ENCODE data around the gene UCP3.

UCP3 gene

DNA sequence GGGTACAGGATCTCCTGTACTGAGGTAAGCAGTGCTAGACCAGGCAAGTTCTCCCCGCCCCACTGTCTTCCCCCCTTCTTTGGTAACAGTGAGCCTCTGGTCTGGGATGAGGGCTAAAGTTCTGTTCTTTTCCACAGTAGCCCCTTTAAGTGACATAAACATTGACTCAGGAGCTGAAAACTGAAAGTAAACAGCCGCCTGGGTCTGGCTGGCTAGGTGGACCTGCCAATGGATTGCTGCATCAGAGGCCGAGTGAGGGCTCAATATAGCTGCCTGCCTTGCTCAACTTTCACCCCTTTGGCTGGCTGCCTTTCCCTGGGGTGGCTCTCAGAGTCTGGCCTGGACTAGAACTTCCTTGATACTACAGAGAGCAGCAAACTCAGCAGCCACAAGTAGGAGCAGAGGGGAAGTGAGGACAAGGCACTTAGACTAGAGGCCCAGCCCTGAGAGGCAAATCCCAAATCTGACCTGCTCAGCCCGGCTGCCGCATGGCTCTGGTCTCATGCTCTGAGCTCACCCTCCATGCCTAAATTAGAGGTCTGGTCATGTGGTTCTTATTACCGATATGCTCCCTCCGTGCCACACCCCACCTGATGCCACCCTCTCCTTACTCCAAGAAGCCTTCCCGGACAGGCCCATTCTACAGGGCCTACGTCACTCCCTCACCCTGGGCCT lies 9.6 kb upstream of the UCP3 start:
- no peak for DNase-seq
- Histone ChIP-seq H3K27ac (ENCODE audit: insufficient read depth, low read length, poor library complexity, severe bottlenecking) (no peak overlapping the region), H3K4me1 (ENCODE audit: control insufficient read depth, insufficient read depth, low read length, poor library complexity, severe bottlenecking) (peaks cover 56% of the 10 kb centered on the region), H3K27me3 (replicated peaks; ENCODE audit: control insufficient read depth, insufficient read depth, low read length, poor library complexity, severe bottlenecking) (no peaks in the 10 kb centered on the region), H3K9me3 (ENCODE audit: control insufficient read depth, low read length) (no peaks in the 10 kb centered on the region), H3K4me3 (ENCODE audit: insufficient read depth, low read depth, low read length, poor library complexity, severe bottlenecking) (no peak overlapping the region), H3K36me3 (ENCODE audit: control insufficient read depth, insufficient read depth, low read length) (no peaks in the 10 kb centered on the region)

DNA sequence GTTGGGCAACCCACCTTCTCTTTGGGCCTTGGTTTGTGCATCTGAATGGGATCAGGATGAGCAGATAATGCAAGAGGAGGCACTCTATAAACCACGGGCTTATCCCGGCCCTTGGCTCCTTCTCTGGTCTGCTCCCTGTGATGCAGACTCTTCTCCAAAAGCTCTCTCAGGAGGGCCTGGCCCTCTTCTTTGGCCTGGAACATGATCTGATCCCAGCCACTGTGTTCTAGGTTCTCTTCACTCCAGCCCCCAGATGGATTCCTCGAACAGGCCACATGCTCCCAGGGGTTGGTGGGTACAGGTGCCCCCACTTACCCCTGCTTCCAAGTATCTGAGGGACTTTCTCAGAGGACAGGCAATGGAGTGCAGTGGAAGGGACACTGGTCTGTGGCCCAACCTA lies 8.7 kb upstream of the UCP3 start:
- no peak for DNase-seq
- no peaks in the 10 kb centered on the region for H3K9me3 ChIP-seq (ENCODE audit: control insufficient read depth, low read length)
- no peaks in the 10 kb centered on the region for H3K36me3 ChIP-seq (ENCODE audit: control insufficient read depth, insufficient read depth, low read length)
- H3K27me3 ChIP-seq (replicated peaks; ENCODE audit: control insufficient read depth, insufficient read depth, low read length, poor library complexity, severe bottlenecking) = no peaks in the 10 kb centered on the region
- no peak overlapping the region for H3K27ac ChIP-seq (ENCODE audit: insufficient read depth, low read length, poor library complexity, severe bottlenecking)
- peaks cover 64% of the 10 kb centered on the region for H3K4me1 ChIP-seq (ENCODE audit: control insufficient read depth, insufficient read depth, low read length, poor library complexity, severe bottlenecking)
- no peak overlapping the region for H3K4me3 ChIP-seq (ENCODE audit: insufficient read depth, low read depth, low read length, poor library complexity, severe bottlenecking)

DNA sequence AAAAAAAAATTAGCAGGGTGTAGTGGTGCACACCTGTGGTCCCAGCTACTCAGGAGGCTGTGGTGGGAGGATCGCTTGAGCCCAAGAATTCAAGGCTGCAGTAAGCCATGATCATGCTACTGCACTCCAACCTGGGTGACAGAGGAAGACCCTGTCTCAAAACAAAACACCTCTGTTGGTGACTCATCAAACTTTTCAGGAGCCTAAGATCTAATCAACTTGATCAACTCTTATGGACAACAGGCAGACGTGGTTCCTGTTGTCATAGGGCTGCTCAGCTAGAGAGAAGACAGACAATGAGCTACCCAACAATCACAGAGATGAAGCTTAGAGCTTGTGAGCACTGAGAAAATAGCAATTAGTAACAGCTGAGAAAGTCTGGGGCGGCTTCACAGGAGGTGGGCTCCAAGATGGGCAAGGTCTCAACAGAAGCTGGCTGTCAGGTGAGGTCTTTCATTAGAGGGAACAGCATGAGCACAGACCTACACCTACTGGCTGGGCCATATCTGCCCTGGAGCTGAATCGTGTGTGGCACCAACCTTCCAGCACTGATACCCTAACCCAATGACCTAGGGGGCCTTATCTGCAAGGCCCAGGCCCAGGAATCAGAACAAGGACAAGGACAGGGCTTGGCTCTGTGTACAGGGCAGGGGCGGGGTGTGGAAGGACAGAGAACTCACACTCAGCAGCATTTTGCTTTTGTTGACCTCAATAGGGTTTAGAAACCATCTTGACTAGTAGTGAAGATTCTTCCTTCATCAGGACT lies 7.2 kb upstream of the UCP3 start:
- DNase-seq = no peak
- H3K9me3 ChIP-seq (ENCODE audit: control insufficient read depth, low read length) = no peaks in the 10 kb centered on the region
- H3K27me3 ChIP-seq (replicated peaks; ENCODE audit: control insufficient read depth, insufficient read depth, low read length, poor library complexity, severe bottlenecking) = no peaks in the 10 kb centered on the region
- H3K27ac ChIP-seq (ENCODE audit: insufficient read depth, low read length, poor library complexity, severe bottlenecking) = peak overlapping the region; percentile 2
- no peak overlapping the region for H3K4me3 ChIP-seq (ENCODE audit: insufficient read depth, low read depth, low read length, poor library complexity, severe bottlenecking)
- H3K4me1 ChIP-seq (ENCODE audit: control insufficient read depth, insufficient read depth, low read length, poor library complexity, severe bottlenecking) = peaks cover 80% of the 10 kb centered on the region
- no peaks in the 10 kb centered on the region for H3K36me3 ChIP-seq (ENCODE audit: control insufficient read depth, insufficient read depth, low read length)

DNA sequence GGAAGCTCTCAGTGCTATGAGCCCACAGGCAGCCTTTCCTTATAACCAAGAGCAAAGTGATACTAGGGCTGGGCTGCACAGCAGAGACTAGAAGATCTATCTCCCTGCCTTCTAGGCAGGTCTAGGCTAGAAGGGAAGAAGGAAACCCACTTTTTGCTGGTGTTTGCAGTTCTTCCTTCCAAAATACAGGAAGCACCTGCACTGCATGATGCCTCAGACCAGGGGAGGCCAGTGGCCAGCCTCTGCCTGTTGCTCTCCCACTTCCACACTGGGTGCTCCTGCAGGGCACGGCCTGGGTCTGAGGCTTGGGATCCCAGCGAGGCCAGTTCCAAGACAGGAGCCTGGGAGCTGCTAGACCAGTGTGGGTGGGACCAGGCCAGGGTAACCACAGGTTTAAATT lies 6.0 kb upstream of the UCP3 start:
- Histone ChIP-seq H3K9me3 (ENCODE audit: control insufficient read depth, low read length) (no peaks in the 10 kb centered on the region), H3K4me3 (ENCODE audit: insufficient read depth, low read depth, low read length, poor library complexity, severe bottlenecking) (no peak overlapping the region), H3K36me3 (ENCODE audit: control insufficient read depth, insufficient read depth, low read length) (no peaks in the 10 kb centered on the region), H3K27me3 (replicated peaks; ENCODE audit: control insufficient read depth, insufficient read depth, low read length, poor library complexity, severe bottlenecking) (no peaks in the 10 kb centered on the region), H3K27ac (ENCODE audit: insufficient read depth, low read length, poor library complexity, severe bottlenecking) (peak overlapping the region; percentile 46), H3K4me1 (ENCODE audit: control insufficient read depth, insufficient read depth, low read length, poor library complexity, severe bottlenecking) (peaks cover 81% of the 10 kb centered on the region)
- DNase-seq = no peak

DNA sequence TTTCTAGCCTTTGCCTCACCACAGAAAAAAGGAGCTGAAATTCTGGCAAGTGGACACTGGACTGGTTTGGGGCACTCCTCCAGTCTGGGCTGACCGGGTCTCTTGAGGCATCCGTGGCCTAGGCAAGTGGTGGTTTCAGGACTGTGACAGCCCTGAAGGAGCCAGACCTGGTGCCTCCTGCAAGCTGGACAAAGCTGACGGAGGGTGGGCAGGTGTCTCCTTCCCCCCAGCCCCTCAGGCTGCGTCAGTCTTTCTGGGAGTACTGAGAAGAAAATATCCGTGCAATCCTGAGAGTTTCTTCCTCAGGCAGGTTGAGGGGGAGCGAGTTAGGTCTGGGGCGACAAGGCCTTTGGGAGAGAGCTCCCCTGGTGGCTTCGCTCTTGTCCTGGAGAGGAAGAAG lies 4.3 kb upstream of the UCP3 start:
- no peaks in the 10 kb centered on the region for H3K9me3 ChIP-seq (ENCODE audit: control insufficient read depth, low read length)
- H3K27me3 ChIP-seq (replicated peaks; ENCODE audit: control insufficient read depth, insufficient read depth, low read length, poor library complexity, severe bottlenecking) = no peaks in the 10 kb centered on the region
- no peaks in the 10 kb centered on the region for H3K36me3 ChIP-seq (ENCODE audit: control insufficient read depth, insufficient read depth, low read length)
- H3K27ac ChIP-seq (ENCODE audit: insufficient read depth, low read length, poor library complexity, severe bottlenecking) = peak overlapping the region; percentile 80
- DNase-seq = no peak
- H3K4me3 ChIP-seq (ENCODE audit: insufficient read depth, low read depth, low read length, poor library complexity, severe bottlenecking) = no peak overlapping the region
- peaks cover 80% of the 10 kb centered on the region for H3K4me1 ChIP-seq (ENCODE audit: control insufficient read depth, insufficient read depth, low read length, poor library complexity, severe bottlenecking)

DNA sequence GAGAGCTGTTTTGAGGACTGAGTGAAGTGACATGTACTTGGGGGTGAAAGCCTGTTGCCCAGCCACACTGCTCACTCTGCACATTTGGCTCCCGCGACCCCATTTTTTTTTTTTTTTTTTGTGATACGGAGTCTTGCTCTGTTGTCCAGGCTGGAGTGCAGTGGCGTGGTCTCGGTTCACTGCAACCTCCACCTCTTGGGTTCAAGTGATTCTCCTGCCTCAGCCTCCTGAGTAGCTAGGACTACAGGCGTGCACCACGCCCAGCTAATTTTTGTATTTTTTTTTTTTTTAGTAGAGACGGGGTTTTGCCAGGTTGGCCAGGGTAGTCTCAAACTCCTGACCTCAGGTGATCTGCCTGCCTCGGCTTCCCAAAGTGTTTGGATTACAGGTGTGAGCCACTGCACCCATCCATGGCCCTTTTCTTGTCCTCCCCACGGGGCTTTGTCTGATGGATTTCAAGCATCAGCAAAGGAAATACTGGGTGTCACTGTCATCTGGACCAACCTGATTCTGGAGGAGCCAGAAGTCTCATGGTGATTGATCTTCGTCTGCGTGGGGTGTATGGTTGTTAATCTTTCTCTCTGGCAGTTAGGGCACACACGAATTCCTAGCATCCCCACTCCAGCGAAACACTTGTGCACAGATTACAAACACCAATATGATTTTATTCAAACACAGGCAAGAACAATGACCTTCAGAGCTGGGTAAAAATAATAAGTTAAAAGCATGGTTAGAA lies 3.4 kb upstream of the UCP3 start:
- no peaks in the 10 kb centered on the region for H3K27me3 ChIP-seq (replicated peaks; ENCODE audit: control insufficient read depth, insufficient read depth, low read length, poor library complexity, severe bottlenecking)
- peaks cover 85% of the 10 kb centered on the region for H3K4me1 ChIP-seq (ENCODE audit: control insufficient read depth, insufficient read depth, low read length, poor library complexity, severe bottlenecking)
- no peaks in the 10 kb centered on the region for H3K9me3 ChIP-seq (ENCODE audit: control insufficient read depth, low read length)
- DNase-seq = no peak
- no peaks in the 10 kb centered on the region for H3K36me3 ChIP-seq (ENCODE audit: control insufficient read depth, insufficient read depth, low read length)
- peak overlapping the region; percentile 80 for H3K27ac ChIP-seq (ENCODE audit: insufficient read depth, low read length, poor library complexity, severe bottlenecking)
- no peak overlapping the region for H3K4me3 ChIP-seq (ENCODE audit: insufficient read depth, low read depth, low read length, poor library complexity, severe bottlenecking)

DNA sequence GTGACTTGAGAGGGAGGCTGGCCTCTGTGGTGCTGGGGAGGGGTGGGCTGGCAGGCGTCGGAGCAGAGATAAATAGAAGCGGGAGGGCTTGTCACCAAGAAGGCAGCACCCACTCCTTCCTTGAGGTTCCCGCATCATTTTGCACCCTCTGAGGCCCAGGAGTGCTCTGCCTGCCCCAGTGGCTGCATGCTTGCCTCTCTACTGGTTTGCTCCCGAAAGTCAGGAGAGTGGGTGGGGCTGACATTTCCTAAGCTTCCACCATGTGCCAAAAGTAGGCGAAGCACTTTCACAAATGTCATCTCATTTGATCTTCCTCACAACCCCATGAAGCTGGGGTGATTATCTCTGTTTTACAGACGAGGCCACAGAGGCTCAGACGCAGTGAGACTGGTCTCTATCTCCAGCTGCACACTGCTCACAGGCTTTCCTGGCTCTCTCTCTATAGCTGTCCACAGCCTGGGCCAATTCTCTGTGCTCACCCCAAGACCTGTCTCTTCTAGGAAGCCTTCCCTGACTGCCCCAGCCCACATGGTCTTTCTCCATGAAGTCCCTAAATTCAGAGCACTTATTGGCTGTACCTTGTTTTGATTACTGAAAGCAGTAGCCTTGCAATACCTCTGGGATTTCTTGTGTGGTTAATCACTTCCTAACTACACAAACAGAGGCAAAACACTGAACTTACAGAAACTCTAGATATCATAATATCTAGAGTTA lies 2.6 kb upstream of the UCP3 start:
- Histone ChIP-seq H3K27me3 (replicated peaks; ENCODE audit: control insufficient read depth, insufficient read depth, low read length, poor library complexity, severe bottlenecking) (no peaks in the 10 kb centered on the region), H3K4me1 (ENCODE audit: control insufficient read depth, insufficient read depth, low read length, poor library complexity, severe bottlenecking) (peaks cover 92% of the 10 kb centered on the region), H3K27ac (ENCODE audit: insufficient read depth, low read length, poor library complexity, severe bottlenecking) (peak overlapping the region; percentile 80), H3K9me3 (ENCODE audit: control insufficient read depth, low read length) (no peaks in the 10 kb centered on the region), H3K4me3 (ENCODE audit: insufficient read depth, low read depth, low read length, poor library complexity, severe bottlenecking) (no peak overlapping the region), H3K36me3 (ENCODE audit: control insufficient read depth, insufficient read depth, low read length) (no peaks in the 10 kb centered on the region)
- peak in 1 of 3 donors; percentile 30 for DNase-seq

DNA sequence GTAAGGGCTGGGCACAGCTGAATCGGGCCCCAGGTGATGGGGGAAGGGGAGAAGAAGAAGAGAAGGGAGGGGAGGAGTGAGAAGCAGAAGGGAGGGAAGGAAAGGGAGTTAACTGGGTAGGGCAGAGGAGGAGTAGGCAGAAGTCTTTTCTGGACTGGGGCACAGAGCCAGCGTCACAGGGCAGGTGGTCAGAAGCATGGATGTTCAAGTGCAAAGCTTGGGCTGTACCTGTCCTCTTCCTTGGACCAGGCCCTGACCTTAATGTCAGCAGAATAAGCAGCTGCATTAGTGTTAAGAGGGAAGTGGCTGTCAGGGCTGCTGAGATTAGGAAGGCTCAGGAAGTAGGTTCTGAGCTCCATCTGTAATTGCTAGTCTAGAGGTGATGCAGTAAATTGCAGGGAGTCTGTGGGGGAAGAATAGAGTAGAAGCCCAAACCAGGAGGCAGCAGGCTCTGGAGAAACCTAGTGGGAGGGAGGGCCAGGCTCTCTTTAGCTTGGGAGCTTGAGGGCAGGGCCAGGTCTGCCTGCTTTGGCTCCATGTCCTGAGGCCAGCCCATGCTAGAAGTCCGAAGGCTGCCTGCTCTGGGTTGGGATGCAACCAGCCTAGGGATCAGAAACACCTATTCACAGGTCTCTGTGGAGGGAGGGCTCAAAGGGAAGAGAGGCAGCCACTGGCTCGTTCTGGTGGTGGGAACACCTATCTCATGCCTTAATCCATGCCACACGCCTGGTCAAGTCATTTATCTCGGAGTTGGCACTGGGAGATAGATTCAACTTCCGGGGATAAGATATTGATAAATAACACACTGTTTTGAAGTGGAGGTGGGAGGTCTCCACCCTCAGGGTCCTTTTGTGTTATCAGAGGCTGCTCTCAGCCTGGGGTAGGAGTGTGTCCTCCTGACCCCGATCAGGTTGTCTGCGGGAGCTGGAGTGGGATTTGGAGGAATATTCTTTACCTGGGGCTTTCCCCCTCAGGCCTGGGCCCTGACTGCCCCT lies 1.7 kb upstream of the UCP3 start:
- Histone ChIP-seq H3K9me3 (ENCODE audit: control insufficient read depth, low read length) (no peaks in the 10 kb centered on the region), H3K36me3 (ENCODE audit: control insufficient read depth, insufficient read depth, low read length) (no peaks in the 10 kb centered on the region), H3K4me1 (ENCODE audit: control insufficient read depth, insufficient read depth, low read length, poor library complexity, severe bottlenecking) (peaks cover 95% of the 10 kb centered on the region), H3K4me3 (ENCODE audit: insufficient read depth, low read depth, low read length, poor library complexity, severe bottlenecking) (no peak overlapping the region), H3K27ac (ENCODE audit: insufficient read depth, low read length, poor library complexity, severe bottlenecking) (peak overlapping the region; percentile 80), H3K27me3 (replicated peaks; ENCODE audit: control insufficient read depth, insufficient read depth, low read length, poor library complexity, severe bottlenecking) (no peaks in the 10 kb centered on the region)
- no peak for DNase-seq

DNA sequence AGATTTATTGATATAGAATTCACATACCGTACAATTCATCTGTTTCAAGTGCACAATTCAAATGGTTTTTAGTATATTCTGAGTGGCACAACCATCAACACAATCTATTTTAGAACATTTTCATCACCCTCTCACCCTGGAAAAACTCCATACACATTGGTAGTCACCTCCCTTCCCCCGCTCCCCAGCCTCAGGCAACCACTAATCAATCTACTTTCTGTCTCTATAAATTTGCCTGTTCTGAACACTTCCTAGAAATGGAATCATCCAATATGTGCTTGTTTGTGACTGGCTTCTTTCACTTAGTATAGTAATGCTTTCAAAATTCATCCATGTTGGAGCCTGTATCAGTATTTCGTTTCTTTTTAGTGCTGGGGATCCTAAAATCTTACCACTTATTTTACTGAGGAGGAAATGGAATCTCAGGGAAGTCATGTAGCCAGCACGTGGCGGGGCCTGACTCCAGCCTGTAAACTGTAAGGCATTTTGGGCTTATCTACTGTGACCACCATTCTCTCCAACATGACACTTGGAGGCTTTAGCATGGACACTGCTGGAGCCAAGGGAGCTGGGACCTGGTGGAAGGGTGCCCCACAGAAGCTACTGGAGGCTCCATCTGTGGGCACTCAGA lies 905 bp upstream of the UCP3 start:
- Histone ChIP-seq H3K36me3 (ENCODE audit: control insufficient read depth, insufficient read depth, low read length) (no peaks in the 10 kb centered on the region), H3K27ac (ENCODE audit: insufficient read depth, low read length, poor library complexity, severe bottlenecking) (peak overlapping the region; percentile 80), H3K4me1 (ENCODE audit: control insufficient read depth, insufficient read depth, low read length, poor library complexity, severe bottlenecking) (peaks cover 95% of the 10 kb centered on the region), H3K27me3 (replicated peaks; ENCODE audit: control insufficient read depth, insufficient read depth, low read length, poor library complexity, severe bottlenecking) (no peaks in the 10 kb centered on the region), H3K9me3 (ENCODE audit: control insufficient read depth, low read length) (no peaks in the 10 kb centered on the region), H3K4me3 (ENCODE audit: insufficient read depth, low read depth, low read length, poor library complexity, severe bottlenecking) (no peak overlapping the region)
- DNase-seq = no peak
